NCI-H526 treated with DMSO at 0.1 percent for 48 hours (cell line): ENCODE data around the gene MAPKBP1.
"Not testable (repeated sequence)": the region's sequence is repeated elsewhere in the genome, so short reads cannot be mapped to it uniquely, and the experiment has no call there.

Experiments used
- DNase-seq: peaks from one replicate; lab custom pipeline; 2025; lab: John Stamatoyannopoulos, UW

Gene MAPKBP1, protein sequence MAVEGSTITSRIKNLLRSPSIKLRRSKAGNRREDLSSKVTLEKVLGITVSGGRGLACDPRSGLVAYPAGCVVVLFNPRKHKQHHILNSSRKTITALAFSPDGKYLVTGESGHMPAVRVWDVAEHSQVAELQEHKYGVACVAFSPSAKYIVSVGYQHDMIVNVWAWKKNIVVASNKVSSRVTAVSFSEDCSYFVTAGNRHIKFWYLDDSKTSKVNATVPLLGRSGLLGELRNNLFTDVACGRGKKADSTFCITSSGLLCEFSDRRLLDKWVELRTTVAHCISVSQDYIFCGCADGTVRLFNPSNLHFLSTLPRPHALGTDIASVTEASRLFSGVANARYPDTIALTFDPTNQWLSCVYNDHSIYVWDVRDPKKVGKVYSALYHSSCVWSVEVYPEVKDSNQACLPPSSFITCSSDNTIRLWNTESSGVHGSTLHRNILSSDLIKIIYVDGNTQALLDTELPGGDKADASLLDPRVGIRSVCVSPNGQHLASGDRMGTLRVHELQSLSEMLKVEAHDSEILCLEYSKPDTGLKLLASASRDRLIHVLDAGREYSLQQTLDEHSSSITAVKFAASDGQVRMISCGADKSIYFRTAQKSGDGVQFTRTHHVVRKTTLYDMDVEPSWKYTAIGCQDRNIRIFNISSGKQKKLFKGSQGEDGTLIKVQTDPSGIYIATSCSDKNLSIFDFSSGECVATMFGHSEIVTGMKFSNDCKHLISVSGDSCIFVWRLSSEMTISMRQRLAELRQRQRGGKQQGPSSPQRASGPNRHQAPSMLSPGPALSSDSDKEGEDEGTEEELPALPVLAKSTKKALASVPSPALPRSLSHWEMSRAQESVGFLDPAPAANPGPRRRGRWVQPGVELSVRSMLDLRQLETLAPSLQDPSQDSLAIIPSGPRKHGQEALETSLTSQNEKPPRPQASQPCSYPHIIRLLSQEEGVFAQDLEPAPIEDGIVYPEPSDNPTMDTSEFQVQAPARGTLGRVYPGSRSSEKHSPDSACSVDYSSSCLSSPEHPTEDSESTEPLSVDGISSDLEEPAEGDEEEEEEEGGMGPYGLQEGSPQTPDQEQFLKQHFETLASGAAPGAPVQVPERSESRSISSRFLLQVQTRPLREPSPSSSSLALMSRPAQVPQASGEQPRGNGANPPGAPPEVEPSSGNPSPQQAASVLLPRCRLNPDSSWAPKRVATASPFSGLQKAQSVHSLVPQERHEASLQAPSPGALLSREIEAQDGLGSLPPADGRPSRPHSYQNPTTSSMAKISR (N-terminal part only)

DNA sequence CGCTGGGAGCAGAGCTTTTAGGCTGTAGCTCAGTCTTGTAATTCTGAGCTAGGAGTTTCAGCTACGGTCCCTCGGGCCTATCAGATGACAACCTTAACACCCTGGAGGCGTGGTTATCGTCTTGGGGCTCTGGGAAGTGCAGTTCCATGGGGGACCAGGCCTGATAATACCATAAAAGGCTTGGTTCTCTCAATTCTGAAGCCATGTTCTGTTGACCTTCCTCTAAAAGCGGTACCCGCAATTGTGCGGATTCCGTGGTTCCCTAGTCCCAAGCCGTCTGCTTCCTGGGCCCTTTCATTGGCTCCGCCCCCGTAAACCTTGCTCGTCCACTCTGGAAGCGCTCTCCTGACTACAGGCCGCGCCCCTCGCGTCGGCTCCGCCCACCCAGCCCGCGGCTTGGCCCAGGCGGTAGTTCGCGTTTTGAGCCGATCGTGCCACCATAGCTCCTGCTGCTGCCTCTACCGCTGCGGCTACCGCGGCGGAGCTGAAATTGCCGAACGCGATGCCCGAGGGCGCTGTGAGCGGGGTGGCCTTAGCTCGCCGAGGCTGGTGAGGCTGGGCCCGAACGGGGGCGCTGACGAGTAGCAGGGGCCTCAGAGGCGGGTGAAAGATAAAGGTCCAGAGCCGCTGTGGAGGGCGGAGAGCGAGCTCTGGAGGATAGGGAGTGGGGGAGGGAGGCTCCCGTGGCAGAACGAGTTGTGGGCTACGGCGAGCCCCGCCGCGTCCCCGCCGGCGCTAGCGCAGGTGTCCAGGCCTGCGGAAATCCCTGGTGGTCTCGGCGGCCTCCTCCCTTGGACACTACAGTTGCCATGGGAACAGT lies at the start of gene MAPKBP1:
TSS of gene MAPKBP1 (plus strand) at position 423 of the 820 bp plus-strand sequence. CDS start 792 bp downstream, outside the sequence.
- peak; percentile 95 for DNase-seq

DNA sequence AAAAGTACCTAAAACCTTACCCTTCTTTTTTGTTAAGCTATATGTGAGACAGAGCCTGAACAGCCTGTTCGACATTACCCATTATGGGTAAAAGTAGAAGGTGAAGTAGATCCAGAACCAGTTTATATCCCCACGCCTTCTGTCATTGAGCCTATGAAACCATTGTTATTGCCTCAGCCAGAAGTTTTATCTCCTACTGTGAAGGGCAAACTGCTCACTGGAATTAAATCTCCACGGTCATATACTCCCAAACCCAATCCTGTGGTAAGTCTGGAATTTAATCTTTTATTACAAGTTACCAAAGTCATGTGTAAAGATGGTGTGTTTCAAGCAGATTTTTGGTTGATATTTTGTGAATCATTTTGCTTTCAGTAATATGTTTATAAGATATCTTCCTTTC lies 47.1 kb upstream of the MAPKBP1 start:
- no peak for DNase-seq

DNA sequence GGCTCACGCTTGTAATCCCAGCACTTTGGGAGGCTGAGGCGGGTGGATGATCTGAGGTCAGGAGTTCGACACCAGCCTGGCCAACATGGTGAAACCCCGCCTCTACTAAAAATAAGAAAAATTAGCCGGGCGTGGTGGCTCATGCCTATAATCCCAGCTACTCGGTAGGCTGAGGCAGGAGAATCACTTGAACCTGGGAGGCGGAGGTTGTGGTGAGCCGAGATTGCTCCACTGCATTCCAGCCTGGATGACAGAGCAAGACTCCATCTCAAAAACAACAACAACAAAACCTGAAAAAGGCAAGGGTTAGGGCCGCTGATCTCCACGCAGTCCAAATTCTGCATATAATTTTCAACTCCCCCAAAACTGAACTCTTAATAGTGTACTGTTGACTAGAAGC lies 46.2 kb upstream of the MAPKBP1 start:
- DNase-seq, result not testable (repeated sequence)

- no peak for DNase-seq
Measured at GRCh38 chr15:41730543-41730942, 43.7 kb upstream of the MAPKBP1 start.

DNA sequence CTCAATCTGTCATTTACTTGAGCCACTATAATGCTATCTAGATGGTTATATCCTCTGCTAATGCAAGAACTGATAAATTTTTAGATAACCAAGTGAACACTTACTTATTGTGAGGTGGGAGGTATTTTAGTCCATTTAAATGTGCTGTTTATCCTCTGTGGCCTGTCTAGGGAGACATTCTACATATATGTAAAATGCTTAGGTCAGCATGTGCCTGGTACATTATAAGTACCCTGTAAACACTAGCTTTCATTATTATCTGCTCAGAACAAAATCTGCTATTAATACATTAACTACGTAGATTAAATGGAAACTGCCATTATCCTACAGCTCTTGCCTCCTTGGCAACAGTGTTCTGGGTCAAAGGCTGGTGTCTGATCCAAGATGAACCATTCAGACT lies 41.8 kb upstream of the MAPKBP1 start:
- DNase-seq, result no peak

GRCh38 chr15:41734079-41734478 lies 40.2 kb upstream of the MAPKBP1 start:
- no peak for DNase-seq

- DNase-seq, result no peak
Measured at GRCh38 chr15:41735046-41735445, 39.2 kb upstream of the MAPKBP1 start.

DNA sequence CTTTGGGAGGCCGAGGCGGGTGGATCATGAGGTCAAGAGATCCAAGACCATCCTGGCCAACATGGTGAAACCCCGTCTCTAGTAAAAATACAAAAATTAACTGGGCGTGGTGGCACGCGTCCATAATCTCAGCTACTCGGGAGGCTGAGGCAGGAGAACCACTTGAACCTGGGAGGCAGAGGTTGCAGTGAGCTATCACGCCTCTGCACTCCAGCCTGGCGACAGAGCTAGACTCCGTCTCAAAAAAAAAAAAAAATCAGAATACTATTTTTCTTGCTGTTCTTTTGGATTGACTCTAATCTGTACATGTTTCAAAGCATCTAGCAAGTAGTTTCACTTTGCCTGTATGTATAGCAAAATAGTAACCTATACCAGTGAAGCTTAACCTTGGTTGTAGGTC lies 38.8 kb upstream of the MAPKBP1 start:
- DNase-seq, result not testable (repeated sequence)

- DNase-seq, result no peak
Measured at GRCh38 chr15:41746802-41747201, 27.5 kb upstream of the MAPKBP1 start.

DNA sequence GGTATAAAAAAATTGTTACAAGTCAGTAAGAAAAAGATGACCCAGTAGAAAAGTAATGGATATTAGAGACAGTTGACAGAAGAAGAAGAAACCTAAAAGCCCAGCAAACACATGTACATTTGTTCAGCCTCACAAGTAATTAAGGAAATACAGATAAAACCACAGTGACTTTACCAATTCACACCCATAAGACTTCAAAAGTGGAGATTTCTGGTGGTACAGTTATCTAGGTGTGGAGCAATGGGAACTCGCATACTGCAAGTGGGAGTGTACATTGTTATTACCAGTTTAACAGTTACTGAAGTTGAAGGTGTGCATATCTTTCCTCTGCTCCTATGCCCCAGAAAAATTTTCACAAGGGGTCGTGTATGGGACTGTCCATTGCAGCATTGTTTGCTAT lies 18.1 kb upstream of the MAPKBP1 start:
- DNase-seq, result no peak

- peak; percentile 27 for DNase-seq
Measured at GRCh38 chr15:41772720-41773331, 1.5 kb upstream of the MAPKBP1 start.

DNA sequence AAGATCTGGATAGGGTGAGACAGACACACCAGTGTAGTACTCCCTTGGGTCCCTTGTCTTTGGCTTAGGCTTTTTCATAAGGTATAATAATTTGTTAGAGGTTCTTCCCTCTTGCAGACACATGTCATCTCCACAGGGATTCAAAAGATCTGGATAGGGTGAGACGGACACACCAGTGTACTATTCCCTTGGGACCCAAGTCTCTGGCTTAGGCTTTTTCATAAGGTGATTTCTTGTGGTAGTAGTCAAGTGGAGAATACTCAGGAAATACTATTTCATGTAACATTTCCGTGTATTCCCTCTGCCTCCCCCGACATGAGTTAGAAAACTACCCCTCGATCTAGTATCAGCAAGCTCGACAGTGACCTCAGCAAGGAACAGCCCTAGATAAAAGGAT lies 954 bp upstream of the MAPKBP1 start:
- DNase-seq, result no peak

GRCh38 chr15:41773729-41774061 lies 589 bp upstream of the MAPKBP1 start:
- DNase-seq, result no peak

DNA sequence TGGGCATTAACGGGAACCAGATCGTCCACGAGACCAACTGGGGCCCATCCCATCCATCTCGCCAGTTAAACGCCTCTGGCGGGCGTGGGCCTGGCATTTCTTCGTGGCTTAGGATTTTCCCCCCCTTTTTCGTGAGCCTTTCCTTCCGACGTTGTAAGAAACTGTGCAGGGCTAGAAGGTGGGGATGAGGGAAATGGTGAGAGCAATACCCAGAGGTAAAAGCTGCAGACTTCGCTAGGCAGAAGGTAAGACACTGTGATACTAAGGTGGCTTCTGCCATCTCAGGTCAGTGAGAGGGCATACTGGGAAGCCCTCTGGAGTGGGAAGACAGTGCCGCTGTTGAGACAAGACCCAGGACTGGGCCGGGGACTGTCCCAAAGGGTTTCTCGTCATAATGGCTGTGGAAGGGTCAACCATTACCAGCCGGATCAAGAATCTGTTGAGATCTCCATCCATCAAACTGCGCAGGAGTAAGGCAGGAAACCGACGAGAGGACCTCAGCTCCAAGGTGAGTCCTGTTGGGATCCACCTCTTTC lies 666 bp downstream of the MAPKBP1 start:
- no peak for DNase-seq

- DNase-seq, result no peak
Measured at GRCh38 chr15:41775651-41776050, 1.4 kb downstream of the MAPKBP1 start.

DNA sequence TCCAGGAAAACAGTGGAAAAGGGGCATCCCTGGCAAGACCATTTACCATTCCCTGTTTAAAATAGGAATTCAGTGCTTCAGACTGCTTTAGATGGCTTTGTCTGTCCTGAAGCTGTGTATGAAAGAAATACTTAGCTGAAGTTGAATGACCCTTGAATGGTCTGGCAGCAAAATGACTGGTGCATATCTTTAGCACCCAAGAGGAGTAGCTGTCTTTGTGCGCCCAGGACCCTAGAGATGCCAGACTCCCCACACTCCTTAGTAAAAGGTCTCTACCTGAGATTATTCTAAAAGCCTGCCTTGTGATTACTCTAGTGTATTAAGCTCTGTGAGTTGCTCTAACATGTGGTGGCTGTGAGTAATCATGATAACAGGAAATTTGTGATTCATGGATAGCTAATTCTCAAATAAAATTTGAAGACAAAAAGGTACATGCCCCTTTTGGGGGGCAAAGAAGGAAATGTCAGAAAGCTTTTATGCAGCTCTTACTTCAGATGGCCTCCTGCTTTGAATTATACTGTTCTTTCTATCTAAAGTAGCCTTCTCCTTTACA lies 3.2 kb downstream of the MAPKBP1 start:
- DNase-seq, result no peak

DNA sequence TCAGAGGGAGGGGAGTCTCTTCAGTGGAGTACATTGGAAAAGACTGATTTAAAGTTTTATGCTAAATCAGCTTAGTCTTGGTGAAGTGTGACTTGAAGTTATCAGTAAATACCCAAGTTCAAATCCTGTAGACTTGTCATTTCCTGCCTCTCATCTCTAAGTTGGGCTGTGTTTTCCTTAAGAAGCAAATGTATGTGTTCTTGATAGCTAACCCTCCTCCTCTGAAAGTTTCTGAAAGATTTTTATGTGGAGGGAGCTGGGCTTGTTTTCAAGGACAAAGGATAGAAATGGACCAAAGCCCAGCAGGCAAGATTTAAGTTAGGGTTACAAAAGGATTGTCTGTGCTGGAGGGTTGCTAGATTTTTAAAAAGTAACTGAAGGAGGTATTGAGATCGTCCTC lies 4.2 kb downstream of the MAPKBP1 start:
- no peak for DNase-seq

DNA sequence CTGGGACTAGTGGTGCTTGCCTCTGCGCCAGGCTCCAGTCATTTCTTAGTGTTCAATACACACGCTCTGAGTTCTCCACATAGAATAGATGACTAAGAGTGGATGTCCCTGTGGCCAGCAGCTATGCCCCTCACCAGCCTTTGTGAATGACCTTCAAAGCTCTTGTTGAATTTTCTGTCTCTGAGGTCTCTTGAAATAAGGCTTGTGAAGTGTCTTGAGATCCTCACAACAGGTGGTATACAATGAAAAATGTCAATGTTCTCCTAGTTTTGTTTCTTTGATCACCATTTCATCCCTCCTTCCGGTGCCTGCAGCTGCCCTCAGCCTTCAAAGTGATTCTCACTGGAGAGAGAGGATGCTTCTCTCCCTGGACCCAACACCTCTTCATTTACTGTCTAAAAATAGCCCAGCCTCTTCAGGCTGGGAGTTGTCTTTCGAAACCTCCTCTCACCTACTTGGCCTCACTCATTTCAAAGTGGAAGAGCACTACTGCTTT lies 5.4 kb downstream of the MAPKBP1 start:
- no peak for DNase-seq

GRCh38 chr15:41780266-41780665 lies 6.0 kb downstream of the MAPKBP1 start:
- DNase-seq, result no peak

GRCh38 chr15:41780727-41781126 lies 6.4 kb downstream of the MAPKBP1 start:
- no peak for DNase-seq
